Measurements from ENCODE around the gene PRXL2B.
"Not testable (repeated sequence)": the region's sequence is repeated elsewhere in the genome, so short reads cannot be mapped to it uniquely, and the experiment has no call there.

The PRXL2B gene

DNA sequence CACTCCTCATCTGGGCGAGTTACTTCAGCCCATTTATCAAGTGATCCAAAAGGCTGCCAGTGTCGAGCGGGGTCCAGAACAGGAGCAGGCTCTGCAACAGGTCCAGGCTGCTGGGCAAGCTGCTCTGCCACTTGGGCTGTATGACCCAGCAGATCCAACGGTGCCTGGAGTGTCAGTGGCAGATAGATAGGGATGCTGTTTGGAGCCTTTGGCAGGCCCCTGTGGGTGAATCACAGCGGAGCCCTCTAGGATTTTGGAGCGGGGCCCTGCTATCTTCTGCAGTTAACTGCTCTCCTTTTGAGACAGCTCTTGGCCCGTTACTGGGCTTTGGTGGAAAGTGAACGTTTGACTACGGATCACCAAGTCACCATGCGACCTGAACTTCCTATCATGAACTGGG is 38.7 kb downstream of the PRXL2B start:
- no peak for DNase-seq

DNA sequence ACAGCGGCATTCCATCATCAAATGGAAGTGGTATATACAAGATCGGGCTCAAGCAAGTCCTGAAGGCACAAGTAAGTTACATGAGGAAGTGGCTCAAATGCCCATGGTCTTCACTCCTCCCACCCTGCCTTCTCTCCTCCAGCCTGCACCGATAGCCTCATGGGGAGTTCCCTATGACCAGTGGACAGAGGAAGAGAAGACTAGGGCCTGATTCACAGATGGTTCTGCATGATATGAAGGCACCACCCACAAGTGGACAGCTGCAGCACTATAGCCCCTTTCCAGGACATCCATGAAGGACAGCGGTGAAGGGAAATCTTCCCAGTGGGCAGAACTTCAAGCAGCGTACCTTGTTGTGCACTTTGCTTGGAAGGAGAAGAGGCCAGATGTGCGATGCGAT is 39.2 kb downstream of the PRXL2B start:
- DNase-seq, result not testable (repeated sequence)

DNA sequence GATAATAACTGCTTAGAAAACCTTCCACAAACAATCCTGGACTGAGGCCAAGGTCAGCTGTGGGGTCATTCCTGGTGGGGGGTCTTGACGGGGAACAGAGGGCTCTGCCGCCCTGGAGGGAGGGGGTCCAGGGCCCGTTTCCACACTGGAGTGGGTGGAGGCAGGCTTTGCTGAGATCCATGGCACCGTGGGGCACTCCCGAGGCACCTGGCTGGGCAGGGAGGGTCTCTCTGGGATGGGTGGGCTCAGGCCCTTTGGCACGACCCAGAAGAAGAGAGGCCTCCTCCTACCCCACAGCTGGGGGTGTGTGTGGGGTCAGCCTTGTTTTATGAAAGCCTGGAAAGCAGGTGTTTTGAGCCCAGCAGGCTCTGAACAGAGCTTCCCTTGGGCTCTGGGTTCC is 41.2 kb downstream of the PRXL2B start:
- no peak for DNase-seq

DNA sequence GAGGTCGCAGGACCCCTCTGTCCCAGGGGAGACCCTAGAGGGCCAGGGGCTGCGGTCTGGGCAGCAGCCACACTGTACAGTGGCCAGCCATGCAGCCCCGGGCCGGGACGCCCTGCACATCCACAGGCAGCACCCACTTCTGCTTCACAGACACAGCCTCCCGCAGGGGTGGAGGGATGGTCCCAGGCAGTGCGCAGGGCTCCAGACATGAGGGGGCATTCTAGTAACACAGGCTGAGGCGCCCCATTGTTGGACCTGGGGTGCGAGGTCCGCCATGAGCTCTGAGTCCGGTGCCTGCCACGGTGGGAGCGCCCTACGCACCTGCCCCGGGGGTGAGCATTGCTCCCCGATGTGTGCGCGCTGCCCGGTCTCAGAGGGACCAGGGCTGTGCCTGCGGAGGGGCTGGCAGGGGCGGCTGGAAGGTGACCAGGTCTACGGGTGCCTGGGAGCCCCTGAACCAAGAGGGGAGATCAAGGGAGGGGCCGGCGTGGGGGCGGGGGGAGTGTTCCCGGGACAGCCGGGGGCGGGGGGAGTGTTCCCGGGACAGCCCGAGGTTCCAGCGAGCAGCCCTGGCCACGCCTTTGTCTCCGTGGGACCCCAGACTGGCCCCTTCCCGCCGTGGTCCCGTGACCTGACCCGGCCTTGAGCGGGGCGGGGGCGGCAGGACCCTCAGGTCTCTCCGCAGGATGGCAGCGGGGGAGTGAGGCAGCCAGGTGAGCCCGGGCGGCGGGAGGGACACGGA is 41.8 kb downstream of the PRXL2B start:
- DNase-seq, result no peak

DNA sequence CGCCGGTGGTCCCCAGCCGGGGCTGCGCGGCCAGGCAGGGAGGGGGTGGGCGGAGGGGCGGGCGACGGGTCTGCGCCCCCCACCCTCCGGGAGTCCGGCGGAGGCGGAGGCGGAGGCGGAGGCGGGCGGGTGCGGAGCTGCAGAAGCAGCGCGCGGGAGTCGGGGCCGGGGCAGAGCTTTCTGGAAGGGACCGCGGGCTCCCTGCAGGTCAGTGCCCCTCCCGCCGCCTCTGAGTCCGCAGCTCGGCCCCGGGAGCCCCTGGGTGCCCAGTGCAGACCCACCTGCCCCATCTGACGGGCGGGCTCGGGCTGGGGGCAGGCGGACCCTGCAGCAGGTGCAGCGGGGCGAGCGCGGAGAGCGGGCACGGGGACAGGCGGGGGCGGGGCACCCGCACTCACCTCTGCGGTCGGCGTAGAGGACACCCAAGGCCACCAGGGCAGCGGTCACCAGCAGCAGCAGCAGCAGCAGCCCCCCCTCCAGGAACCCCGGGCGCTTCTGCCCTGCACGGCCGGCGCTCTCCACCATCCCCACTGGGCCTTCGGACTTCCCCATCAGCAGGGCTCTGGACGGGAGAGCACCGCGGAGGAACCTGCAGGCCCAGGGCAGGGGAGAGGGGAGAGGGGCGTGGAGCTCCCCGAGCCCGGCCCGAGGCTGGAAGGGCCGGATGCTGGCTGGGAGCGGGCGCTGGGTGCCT is 42.5 kb downstream of the PRXL2B start:
- no peak for DNase-seq

DNA sequence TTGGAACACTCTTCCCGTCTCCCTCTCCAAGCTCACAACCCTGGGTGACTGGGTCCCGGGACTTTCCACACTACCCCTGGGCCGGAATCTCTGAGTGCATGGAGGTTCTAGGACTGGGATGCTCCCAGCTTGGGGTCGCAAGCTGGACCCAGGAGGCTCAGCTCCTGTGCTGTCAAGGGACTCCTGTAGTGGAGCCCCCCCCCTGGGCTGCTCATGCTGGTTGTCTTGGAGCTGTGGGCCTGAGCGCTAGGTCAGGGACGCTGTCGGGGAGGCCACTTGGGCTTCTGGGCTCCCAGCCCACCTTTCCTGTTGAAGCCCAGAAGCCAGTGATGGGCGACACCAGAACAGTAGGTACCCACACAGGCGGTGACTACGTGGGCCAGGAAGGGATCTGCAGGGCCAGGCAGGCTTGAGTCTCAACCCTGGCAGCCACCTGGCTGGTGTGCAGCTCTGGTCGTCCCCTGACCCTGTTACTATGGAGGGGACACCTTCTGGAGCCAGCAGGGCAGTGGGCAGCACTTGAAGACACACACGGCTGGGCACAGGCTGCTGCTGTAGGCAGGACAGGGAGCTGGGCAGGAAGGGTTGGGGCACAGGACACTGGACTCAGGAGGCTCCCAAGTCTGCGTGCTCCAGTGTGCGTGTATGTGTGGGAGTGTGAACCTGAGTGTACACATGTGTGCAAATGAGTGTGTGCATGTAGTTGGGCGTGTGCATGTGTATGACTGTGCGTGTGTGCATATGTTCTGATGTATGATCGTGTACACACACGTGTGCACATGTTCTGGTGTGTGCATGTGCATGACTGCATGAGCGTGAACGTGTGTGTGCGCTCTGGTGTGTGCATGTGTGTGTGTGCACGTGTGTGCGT is 43.3 kb downstream of the PRXL2B start:
- DNase-seq, result no peak

DNA sequence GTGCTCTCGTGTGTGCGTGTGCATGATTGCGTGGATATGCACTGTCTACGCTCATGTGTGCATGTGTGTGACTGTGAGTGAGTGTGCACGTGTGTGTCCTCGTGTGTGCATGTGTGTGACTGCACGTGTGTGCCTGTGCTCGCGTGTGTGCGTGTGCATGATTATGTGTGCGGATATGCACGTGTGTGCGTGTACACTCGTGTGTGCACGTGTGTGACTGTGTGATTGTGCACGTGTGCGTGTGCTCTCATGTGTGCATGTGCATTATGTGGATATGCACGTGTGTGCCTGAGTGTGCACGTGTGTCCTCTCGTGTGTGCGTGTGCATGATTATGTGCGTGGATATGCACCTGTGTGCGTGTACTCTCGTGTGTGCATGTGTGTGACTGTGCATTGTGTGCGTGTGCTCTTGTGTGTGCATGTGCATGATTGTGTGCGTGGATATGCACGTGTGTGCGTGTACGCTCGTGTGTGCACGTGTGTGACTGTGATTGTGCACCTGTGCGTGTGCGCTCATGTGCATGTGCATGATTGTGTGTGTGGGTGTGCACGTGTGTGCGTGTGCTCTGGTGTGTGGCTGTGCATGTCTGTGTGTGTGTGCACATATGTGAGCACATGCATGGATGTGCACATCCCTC is 44.0 kb downstream of the PRXL2B start:
- no peak for DNase-seq

DNA sequence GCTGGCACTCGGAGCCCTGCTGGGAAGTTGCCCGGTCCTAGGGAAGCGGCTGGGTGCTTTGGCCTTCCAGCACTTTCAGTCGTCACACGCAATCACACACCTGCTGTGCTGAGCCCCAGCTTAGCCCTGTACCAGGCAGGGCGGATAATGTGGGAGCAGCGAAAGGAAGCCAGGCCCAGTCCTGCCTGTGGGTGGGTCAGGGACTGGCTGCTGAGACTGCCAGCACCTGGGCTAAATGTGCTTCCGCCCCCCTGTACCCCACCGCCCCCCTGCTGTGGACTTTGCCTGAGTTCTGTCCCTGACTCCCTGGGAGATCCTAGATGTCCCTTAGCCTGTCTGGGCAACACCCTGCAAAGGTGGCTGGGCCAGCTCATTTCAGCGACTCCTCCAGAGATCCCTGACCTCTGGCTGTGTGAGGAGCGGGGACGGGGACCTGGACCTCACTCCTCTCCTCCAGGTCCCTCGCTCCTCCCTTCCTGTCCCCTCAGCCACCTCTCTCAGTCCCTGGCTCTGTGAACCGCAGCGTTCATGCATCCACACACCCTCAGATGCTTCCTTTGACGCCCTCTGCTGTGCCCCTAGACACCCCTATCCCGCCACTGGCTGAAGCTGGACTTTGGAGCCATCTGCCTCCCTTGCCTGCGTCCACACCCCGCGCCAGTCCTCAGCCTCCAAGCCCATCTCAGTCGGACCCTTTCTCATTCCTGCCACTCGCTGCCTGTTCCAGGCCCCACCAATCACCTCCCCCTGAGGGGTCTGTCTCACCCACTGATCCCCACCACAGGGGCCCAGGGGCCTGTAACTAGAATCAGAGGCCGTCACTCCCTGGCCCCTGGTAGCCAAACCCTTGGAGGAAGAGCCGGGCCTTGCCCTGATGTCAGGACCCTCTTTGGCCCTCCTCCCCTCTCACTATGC is 44.8 kb downstream of the PRXL2B start:
- DNase-seq, result no peak

DNA sequence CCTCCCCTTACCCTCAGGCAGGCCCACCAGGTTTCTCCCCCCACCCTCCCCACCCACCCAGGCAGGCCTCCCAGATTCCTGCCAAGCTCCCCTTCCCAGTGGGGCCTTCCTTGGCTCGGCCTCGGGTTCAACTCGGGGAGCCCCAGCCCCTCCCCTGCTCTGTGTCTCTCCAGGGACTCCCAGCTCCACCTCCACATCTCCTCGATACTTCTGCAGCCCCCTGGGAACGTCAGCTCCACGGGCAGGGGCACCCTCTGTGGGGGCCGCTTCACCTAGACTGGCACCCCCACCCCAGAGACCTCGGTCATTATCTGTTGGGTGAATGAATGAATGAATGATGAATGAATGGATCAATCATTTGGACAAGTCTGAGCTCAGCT is 45.5 kb downstream of the PRXL2B start:
- no peak for DNase-seq

DNA sequence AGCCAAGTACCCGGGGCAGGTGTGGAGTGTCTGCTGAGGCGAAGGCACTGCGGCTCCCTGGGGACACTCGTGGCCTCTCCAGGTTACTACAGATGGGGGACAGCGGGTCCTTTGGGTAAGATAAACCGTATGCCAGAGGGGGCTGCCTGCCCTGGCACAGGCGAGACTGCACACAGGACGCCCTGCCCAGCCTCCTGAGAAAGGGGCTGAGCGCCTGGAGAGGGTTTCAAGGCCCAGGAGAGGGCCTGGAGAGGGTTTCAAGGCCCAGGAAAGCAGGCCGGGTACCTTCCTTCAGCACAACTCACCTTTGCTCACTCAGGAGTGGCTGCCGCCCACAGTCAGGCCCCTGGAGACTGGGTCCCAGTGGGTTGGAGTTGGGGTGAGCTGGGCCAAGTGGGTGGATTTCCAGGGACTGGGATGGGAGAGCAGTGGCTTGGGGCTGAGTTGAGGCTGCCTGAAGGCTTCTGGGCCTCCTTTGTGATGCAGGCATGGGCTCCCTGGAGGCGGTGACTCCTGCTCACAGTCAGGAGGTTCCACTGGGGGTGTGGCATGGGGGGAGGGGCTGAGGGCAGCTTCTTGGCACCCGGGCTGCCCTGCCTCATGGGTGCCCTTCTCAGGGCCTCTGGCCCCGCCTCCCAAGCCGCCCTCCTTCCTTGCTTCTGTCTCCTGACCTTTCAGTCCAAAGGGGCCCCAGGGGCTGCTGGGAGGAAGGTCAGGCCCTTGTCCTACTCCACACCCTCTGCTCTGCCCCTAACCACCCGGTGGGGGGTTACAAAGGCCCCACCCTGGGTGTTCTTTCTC is 46.2 kb downstream of the PRXL2B start, which contains the start of gene MMEL1:
MMEL1 (minus strand) TSS at position 456 of the 801 bp plus-strand sequence. CDS start 3,532 bp downstream, outside the sequence.
- no peak for DNase-seq

DNA sequence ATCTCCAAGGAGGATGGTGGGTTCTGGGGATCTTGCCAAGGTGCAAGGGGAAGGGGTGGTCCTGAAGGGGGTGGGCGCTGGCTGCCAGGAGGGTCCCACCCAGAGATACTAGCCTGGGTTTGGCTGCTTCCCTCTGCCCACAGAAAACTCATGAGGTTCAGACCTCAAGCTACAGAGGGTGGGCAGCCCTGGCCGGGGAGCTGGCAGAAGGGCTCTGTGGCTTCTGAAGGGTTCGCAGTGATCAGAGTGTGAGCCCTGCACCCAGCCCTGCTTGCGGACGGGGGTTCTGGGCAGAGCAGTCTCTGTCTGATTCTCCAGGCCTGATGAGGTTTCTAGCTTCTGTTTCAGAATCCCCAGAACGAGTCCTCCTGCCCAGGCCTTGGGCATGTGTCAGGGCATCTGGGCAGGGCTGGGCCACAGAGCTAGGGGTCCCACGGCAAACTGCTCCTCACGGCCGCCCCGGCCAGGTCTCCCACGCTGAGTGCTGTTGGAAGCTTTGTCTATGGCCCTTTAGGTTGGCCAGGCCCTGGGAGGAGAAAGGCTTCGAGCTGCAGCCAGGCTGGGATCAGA is 46.9 kb downstream of the PRXL2B start:
- DNase-seq, result no peak

DNA sequence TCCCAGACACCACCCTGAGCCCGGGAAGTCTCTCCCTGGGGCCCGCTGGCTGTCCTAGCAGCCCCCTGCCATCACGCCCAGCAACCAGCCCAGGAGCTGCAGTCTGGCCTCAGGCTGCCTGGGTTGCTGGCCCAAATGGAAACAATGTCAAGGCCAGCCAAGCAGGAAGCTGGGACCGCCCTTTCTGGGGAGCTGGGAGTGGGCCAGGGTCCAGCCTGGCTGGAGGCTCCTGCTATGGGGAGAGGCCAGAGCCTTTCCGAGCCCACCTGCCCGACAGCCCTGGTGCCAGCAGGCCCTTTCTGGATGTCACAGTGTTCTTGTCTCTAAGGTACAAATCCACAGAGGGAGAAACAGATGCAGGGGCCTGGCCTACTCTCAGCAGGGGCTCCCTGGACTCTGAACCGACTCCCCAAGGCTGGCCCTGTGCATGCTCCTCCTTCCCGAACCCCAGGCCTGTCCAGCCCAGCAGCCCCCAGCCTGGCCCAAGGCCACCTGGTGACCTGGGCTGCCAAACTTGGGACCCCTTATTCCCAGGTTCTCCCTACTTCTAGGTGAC is 47.4 kb downstream of the PRXL2B start:
- DNase-seq, result no peak

DNA sequence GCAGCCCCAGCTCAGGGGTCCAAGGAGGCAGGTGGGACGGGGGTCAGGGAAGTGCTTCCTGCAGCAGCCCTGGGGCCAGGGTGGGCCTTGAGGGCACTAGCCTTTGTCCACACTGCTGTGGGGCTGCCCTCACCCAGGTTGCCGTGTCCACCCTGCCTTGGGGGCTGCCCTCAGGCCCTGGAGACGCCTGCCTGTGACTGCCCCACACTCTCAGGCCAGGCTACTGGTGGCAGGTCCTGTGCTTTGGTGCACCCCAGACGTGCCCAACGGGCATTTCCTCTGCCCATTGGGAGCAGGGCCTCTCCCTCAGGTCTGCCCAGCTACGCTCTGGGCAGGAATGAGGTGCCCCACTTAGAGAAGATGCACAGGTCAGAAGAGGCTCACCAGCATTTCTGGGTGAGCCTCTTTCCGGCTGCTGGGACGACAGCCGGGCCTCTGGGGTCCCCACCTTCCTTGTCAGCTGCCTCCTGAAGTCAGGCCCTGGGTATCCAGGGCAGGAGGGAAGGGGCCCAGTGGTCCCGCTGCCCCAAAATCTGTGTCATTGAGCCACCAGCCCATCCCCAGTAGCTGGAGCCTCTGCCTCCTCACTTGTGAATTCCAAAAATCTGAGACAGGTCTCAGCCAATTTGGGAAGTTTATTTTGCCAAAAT is 48.9 kb downstream of the PRXL2B start:
- DNase-seq, result no peak

DNA sequence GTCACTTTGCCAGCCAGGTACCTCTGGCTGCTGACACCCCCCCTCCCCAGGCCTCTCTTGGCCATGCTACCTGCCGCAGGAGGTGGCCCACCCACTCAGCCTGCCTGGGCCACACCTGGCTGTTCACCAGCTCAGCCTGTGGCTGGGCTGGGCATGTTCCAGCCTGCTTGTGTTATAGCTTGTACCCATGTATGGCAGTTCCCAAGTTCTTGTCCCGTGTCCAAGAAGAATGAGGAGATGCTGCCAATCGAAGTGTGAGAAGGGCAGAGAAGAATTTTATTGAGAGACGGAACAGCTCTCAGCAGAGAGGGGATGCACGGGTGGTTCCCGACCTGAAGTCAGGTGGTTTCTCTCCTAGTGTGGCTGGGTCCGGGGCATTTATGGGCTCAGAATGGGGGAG is 50.2 kb downstream of the PRXL2B start:
- DNase-seq, result no peak

DNA sequence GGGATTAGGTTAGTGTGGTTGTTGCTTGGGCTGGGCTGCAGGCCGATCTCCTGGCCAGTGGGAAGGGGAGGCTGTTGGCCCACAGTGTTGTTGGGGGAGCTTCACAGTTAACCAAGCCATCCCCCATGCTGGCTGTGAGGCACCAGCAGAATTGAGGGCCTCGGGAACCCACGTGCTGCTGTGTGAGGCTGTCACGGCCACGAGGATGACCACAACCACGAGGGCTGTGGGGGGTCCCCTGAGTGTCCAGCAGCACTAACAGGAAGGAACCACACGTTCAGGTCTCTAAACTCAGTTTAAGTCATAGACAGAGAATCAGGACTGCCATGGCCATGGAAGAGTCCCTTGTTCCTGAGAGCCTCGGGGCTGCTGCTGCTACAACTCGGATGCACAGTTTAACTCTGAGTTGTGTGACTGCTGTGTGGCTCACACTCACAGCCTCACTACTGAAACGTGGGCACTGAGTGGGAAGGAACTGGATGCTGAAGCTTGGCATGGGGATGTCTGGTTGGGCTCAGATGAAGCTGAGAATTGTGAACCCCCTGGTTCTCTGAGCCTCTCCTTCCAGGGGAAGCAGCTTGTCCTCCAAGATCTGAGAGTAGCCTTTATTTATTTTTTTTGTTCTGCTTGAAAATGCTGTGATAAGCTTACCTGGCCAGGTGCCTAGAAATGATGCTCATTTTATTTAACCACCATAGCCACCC is 51.0 kb downstream of the PRXL2B start:
- DNase-seq, result no peak

DNA sequence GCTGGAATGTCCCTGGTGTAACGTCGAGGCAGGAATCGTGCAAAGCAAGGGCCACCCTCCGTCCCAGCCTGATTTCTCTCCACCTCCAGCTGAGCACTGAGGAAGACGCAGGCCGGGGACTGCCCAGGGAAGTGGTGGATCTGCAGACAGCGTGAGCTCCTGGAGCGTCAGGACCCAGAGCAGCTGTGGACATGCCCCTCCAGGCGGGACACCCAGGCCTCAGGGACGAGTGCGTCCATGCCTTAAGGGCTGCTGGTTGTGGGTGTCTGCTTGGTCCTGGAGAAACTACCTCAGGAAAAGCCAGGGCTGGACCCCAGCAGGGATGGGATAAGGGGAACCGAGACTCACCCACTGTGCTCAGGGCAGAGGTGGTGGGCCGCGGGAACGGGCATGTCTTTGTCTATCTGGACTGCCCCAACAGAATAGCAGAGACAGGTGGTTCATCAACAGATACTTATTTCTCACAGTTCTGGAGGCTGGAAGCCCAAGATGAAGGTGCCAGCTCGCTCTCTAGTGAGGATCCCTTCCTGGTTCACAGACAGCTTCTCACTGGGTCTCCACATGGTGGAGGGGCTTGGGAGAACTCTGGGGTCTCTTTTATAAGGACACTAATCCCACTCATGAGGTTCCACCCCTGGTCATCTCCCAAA is 52.0 kb downstream of the PRXL2B start:
- DNase-seq, result no peak

DNA sequence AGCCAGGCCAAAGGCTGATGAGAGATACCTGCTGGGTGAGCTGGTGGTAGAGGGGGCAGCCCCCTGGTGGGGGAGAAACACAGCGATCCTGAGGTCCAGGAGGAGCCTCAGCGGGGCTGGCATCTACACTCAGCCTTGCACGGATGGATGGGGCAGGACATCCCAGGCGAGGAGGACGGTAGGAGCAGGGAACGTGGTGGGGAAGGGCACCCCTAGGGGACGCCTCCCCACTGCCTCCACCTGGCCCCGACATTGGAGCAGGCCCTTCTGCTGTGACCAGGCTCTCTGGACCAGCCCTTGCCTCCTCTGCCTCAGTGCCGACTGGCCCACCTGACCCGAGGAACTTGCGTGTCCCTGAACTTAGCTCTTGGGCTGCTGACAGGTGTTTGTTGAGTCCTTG is 52.6 kb downstream of the PRXL2B start:
- DNase-seq, result no peak
